Endothelial cell of umbilical vein (primary cell): Measurements from ENCODE around the gene DGKG. TPM values are rescaled to one million over a fixed set of nuclear protein-coding genes. Genes with fewer than 3 reads are reported as not detected.

Experiments used
- BruUV-seq: library from RNA; stranded (reverse); fragments of 400-500 nt; replicated peaks from 2 replicates; lab custom pipeline; 2021; lab: Mats Ljungman, UMichigan
- CTCF ChIA-PET: fragments of 300-600, 350-600 bp; sonication (Branson Sonifier 250); formaldehyde crosslinking; loops from one replicate; lab custom pipeline; 2021; ENCODE audit warnings: antibody characterized with exemption, inconsistent platforms; lab: Charles Lee
- POLR2A ChIA-PET: fragments of 300-600, 350-600 bp; sonication (Branson Sonifier 250); formaldehyde crosslinking; loops from one replicate; lab custom pipeline; 2021; ENCODE audit warnings: antibody characterized with exemption, inconsistent platforms; lab: Charles Lee
- DNase-seq: peaks from one replicate; pipeline ENCODE4 v3.0.0-alpha.2; 2011; ENCODE audit warnings: low read depth, low spot score
- FAIRE-seq: peaks from 2 replicates; lab custom pipeline; 2011; peaks lifted over from hg19 to GRCh38; lab: Jason Lieb, UNC
- H2AFZ ChIP-seq: 2 replicates; pipeline ENCODE4 v1.6.0; 2012; ENCODE audit warnings: low read depth, low read length, control low read depth, inconsistent platforms
- H3K27ac ChIP-seq: 2 replicates; pipeline ENCODE4 v1.5.1; 2011; ENCODE audit warnings: low read depth, mild to moderate bottlenecking, control low read depth, low read length, moderate library complexity; ENCODE audit not compliant: insufficient read depth
- H3K27me3 ChIP-seq, 2 experiments: 2 replicates each; pipeline versions ENCODE4 v1.6.0 to v1.6.1; 2011; ENCODE audit warnings: low read length in 2 of 2, mixed read lengths in 1 of 2; ENCODE audit not compliant: control insufficient read depth in 2 of 2, insufficient read depth in 2 of 2
- H3K36me3 ChIP-seq, 2 experiments: 2 replicates in 1 of 2; 3 replicates in 1 of 2; pipeline ENCODE4 v1.5.1; 2011; ENCODE audit warnings: low read length in 2 of 2, mild to moderate bottlenecking in 1 of 2, moderate library complexity in 1 of 2; ENCODE audit not compliant: control insufficient read depth in 2 of 2, insufficient read depth in 2 of 2; ENCODE audit errors: extremely low read depth in 1 of 2
- H3K4me1 ChIP-seq: 3 replicates; pipeline ENCODE4 v1.5.1; 2011; ENCODE audit warnings: mild to moderate bottlenecking, low read length; ENCODE audit not compliant: control insufficient read depth, insufficient read depth; ENCODE audit errors: extremely low read depth
- H3K4me2 ChIP-seq: 2 replicates; pipeline ENCODE4 v1.6.1; 2011; ENCODE audit warnings: low read length, control low read depth, mixed read lengths; ENCODE audit not compliant: insufficient read depth
- H3K4me3 ChIP-seq, 3 experiments: fragments of 200-600 bp in 1 of 3; sonication (generic), shearing (Covaris generic) in 1 of 3; replicated peaks in 1 of 3; 2 replicates each; pipeline ENCODE4 v1.5.1; 2011 to 2016; ENCODE audit warnings: control low read depth in 3 of 3, low read length in 3 of 3, mild to moderate bottlenecking in 2 of 3, inconsistent platforms in 1 of 3, low read depth in 1 of 3, moderate library complexity in 1 of 3; ENCODE audit not compliant: insufficient read depth in 1 of 3
- H3K79me2 ChIP-seq: 2 replicates; pipeline ENCODE4 v1.6.0; 2012; ENCODE audit warnings: low read length, inconsistent platforms; ENCODE audit not compliant: control insufficient read depth, insufficient read depth
- H3K9ac ChIP-seq: replicated peaks from 2 replicates; pipeline ENCODE3; 2011; ENCODE audit warnings: low read length, control low read depth; ENCODE audit not compliant: insufficient read depth; ENCODE audit errors: extremely low read depth
- H3K9me1 ChIP-seq: replicated peaks from 3 replicates; pipeline ENCODE4 v1.6.0; 2011; ENCODE audit warnings: mild to moderate bottlenecking, low read length; ENCODE audit not compliant: control insufficient read depth, insufficient read depth; ENCODE audit errors: extremely low read depth
- H3K9me3 ChIP-seq: replicated peaks from 2 replicates; pipeline ENCODE4 v1.5.1; 2012; ENCODE audit warnings: low read length, inconsistent platforms; ENCODE audit not compliant: control insufficient read depth, insufficient read depth
- H4K20me1 ChIP-seq: replicated peaks from 2 replicates; pipeline ENCODE3; 2011; ENCODE audit warnings: mild to moderate bottlenecking, low read length; ENCODE audit not compliant: control insufficient read depth, insufficient read depth; ENCODE audit errors: extremely low read depth
- EZH2 ChIP-seq: IDR thresholded peaks from 2 replicates; pipeline ENCODE4 v1.6.1; 2012; ENCODE audit warnings: borderline replicate concordance, low read depth, mild to moderate bottlenecking, moderate library complexity, low read length, inconsistent platforms; ENCODE audit not compliant: severe bottlenecking
- FOS ChIP-seq: IDR thresholded peaks from 2 replicates; pipeline ENCODE4 v1.6.1; 2011; ENCODE audit warnings: mild to moderate bottlenecking, low read length, moderate library complexity, borderline replicate concordance; ENCODE audit not compliant: insufficient read depth
- GATA2 ChIP-seq: IDR thresholded peaks from 2 replicates; pipeline ENCODE4 v1.7.0; 2011; ENCODE audit warnings: low read depth, mild to moderate bottlenecking, moderate library complexity, mixed read lengths, low read length; ENCODE audit not compliant: insufficient read length, insufficient read depth
- JUN ChIP-seq: IDR thresholded peaks from 2 replicates; pipeline ENCODE4 v1.6.1; 2011; ENCODE audit warnings: borderline replicate concordance, low read depth; ENCODE audit not compliant: insufficient read length, insufficient read depth
- MYC ChIP-seq: IDR thresholded peaks from one replicate; pipeline ENCODE4 v1.6.1; 2011; ENCODE audit warnings: mild to moderate bottlenecking, low read depth, low read length
- POLR2A ChIP-seq: IDR thresholded peaks from 2 replicates; pipeline ENCODE4 v1.6.1; 2012; ENCODE audit warnings: low read depth, mild to moderate bottlenecking, control low read depth, low read length
- POLR2AphosphoS5 ChIP-seq: IDR thresholded peaks from 2 replicates; pipeline ENCODE4 v1.6.1; 2012; ENCODE audit warnings: low read depth, mild to moderate bottlenecking, control low read depth, low read length, moderate library complexity; ENCODE audit not compliant: insufficient read depth
- dilution Hi-C: fragments of 300-500 bp; cut with MboI; formaldehyde crosslinking; loops from one replicate; pipeline ENCODE4 v1.15.0; 2019; ENCODE audit warnings: low sequenced_read_pairs; ENCODE audit not compliant: extremely low pct_ligation_motif_present
- intact Hi-C: fragments of 100-400 bp; cut with micrococcal nuclease; formaldehyde crosslinking; loops from one replicate; pipeline ENCODE4 v1.10.0; 2022
- polyA plus RNA-seq, 4 experiments: library from polyadenylated mRNA; depleted of rRNA in 3 of 4; stranded (reverse) in 3 of 4; unstranded in 1 of 4; fragments of >200 nt; gene quantifications; 2 replicates each; pipeline versions ENCODE4 v1.2.1 to v1.2.3, GENCODE V29; 2011 to 2012; ENCODE audit warnings: missing spikeins in 1 of 4
- total RNA-seq: library from RNA; stranded (reverse); gene quantifications from 2 replicates; pipeline ENCODE4 v1.2.3, GENCODE V29; 2021
- TF ChIP-seq, protein P1 (sequence below): IDR thresholded peaks from 2 replicates; pipeline ENCODE4 v1.6.1; 2011; ENCODE audit not compliant: insufficient read depth, insufficient read length
- TF ChIP-seq, protein P2 (sequence below), 2 donors: IDR thresholded peaks; 1 replicate in 1 of 2; 2 replicates in 1 of 2; pipeline ENCODE4 v1.5.1; 2011; ENCODE audit warnings: low read length in 2 of 2, mild to moderate bottlenecking in 2 of 2, moderate library complexity in 2 of 2, control low read depth in 1 of 2, inconsistent platforms in 1 of 2, low read depth in 1 of 2; ENCODE audit not compliant: insufficient read depth in 1 of 2; ENCODE audit errors: extremely low read depth in 1 of 2

DGKG gene
- total and polyA plus RNA-seq, 2 donors (not counting 3 experiments of a cell fraction or from before 2014, with no cell fraction given) = not detected

DNA sequence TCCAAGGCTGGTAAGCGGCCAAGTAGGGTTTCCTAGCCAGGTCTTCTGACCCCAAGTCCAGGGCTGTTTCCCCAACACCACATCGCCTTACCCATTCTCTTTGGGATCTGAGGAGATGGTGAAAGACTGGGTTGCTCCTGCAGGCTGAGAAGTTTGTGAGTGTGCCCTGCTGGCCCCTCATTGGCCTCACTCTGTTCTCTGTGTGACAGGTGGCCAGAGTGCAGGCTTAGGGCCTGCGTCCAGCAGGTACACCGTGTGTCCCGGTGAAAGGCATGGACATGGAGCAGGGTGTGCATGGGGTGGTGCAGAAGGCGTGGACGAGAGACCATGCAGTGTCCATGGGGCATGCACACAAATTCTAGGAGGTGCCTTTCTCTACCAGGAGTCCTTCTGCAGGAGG lies 91.3 kb downstream of the DGKG start:
- H3K4me3 ChIP-seq = no peak overlapping the region
- no peak overlapping the region for H3K4me2 ChIP-seq
- H3K36me3 ChIP-seq = no peaks in the 10 kb centered on the region
- H3K79me2 ChIP-seq = no peaks in the 10 kb centered on the region
- no peak overlapping the region for H2AFZ ChIP-seq
- dilution Hi-C loops (no loop called here), intact Hi-C loops (no loop called here)
- ChIA-PET CTCF (no interaction called here), POLR2A (interaction anchor here (0.6 kb wide), 1 partner anchor 832 kb away, joined by 5 read pairs; no protein-coding TSS in a partner anchor)
- FAIRE-seq (no peak), DNase-seq (no peak)
- H3K9me1 ChIP-seq = no peaks in the 10 kb centered on the region
- no peak for TF ChIP-seq JUN
- no peak for TF ChIP-seq MYC
- TF ChIP-seq POLR2A = no peak
- TF ChIP-seq GATA2 = no peak
- TF ChIP-seq, protein P1, sequence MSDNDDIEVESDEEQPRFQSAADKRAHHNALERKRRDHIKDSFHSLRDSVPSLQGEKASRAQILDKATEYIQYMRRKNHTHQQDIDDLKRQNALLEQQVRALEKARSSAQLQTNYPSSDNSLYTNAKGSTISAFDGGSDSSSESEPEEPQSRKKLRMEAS = no peak
- no peak for TF ChIP-seq FOS
- TF ChIP-seq, protein P2, sequence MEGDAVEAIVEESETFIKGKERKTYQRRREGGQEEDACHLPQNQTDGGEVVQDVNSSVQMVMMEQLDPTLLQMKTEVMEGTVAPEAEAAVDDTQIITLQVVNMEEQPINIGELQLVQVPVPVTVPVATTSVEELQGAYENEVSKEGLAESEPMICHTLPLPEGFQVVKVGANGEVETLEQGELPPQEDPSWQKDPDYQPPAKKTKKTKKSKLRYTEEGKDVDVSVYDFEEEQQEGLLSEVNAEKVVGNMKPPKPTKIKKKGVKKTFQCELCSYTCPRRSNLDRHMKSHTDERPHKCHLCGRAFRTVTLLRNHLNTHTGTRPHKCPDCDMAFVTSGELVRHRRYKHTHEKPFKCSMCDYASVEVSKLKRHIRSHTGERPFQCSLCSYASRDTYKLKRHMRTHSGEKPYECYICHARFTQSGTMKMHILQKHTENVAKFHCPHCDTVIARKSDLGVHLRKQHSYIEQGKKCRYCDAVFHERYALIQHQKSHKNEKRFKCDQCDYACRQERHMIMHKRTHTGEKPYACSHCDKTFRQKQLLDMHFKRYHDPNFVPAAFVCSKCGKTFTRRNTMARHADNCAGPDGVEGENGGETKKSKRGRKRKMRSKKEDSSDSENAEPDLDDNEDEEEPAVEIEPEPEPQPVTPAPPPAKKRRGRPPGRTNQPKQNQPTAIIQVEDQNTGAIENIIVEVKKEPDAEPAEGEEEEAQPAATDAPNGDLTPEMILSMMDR (IDR thresholded peaks at IDR 0.05; ENCODE audit: extremely low read depth in 1 of 2, insufficient read depth in 1 of 2, low read depth in 1 of 2, low read length in 2 of 2) = no peak
- TF ChIP-seq EZH2 = no peak
- no peak for TF ChIP-seq POLR2AphosphoS5
- no peaks in the 10 kb centered on the region for H4K20me1 ChIP-seq
- no TSS peak for BruUV-seq
- no peak overlapping the region for H3K27ac ChIP-seq
- H3K4me1 ChIP-seq = no peaks in the 10 kb centered on the region
- H3K27me3 ChIP-seq = no peaks in the 10 kb centered on the region
- no peak overlapping the region for H3K9ac ChIP-seq
- no peaks in the 10 kb centered on the region for H3K9me3 ChIP-seq
